Endothelial cell of umbilical vein (primary cell): ENCODE data around the gene AUH. TPM values are rescaled to one million over a fixed set of nuclear protein-coding genes. Genes with fewer than 3 reads are reported as not detected.

Experiments used
- BruUV-seq: library from RNA; stranded (reverse); fragments of 400-500 nt; replicated peaks from 2 replicates; lab custom pipeline; 2021; lab: Mats Ljungman, UMichigan
- CTCF ChIA-PET: fragments of 300-600, 350-600 bp; sonication (Branson Sonifier 250); formaldehyde crosslinking; loops from one replicate; lab custom pipeline; 2021; ENCODE audit warnings: antibody characterized with exemption, inconsistent platforms; lab: Charles Lee
- POLR2A ChIA-PET: fragments of 300-600, 350-600 bp; sonication (Branson Sonifier 250); formaldehyde crosslinking; loops from one replicate; lab custom pipeline; 2021; ENCODE audit warnings: antibody characterized with exemption, inconsistent platforms; lab: Charles Lee
- DNase-seq: peaks from one replicate; pipeline ENCODE4 v3.0.0-alpha.2; 2011; ENCODE audit warnings: low read depth, low spot score
- FAIRE-seq: peaks from 2 replicates; lab custom pipeline; 2011; peaks lifted over from hg19 to GRCh38; lab: Jason Lieb, UNC
- H2AFZ ChIP-seq: 2 replicates; pipeline ENCODE4 v1.6.0; 2012; ENCODE audit warnings: low read depth, low read length, control low read depth, inconsistent platforms
- H3K27ac ChIP-seq: 2 replicates; pipeline ENCODE4 v1.5.1; 2011; ENCODE audit warnings: low read depth, mild to moderate bottlenecking, control low read depth, low read length, moderate library complexity; ENCODE audit not compliant: insufficient read depth
- H3K27me3 ChIP-seq, 2 experiments: 2 replicates each; pipeline versions ENCODE4 v1.6.0 to v1.6.1; 2011; ENCODE audit warnings: low read length in 2 of 2, mixed read lengths in 1 of 2; ENCODE audit not compliant: control insufficient read depth in 2 of 2, insufficient read depth in 2 of 2
- H3K36me3 ChIP-seq, 2 experiments: 2 replicates in 1 of 2; 3 replicates in 1 of 2; pipeline ENCODE4 v1.5.1; 2011; ENCODE audit warnings: low read length in 2 of 2, mild to moderate bottlenecking in 1 of 2, moderate library complexity in 1 of 2; ENCODE audit not compliant: control insufficient read depth in 2 of 2, insufficient read depth in 2 of 2; ENCODE audit errors: extremely low read depth in 1 of 2
- H3K4me1 ChIP-seq: 3 replicates; pipeline ENCODE4 v1.5.1; 2011; ENCODE audit warnings: mild to moderate bottlenecking, low read length; ENCODE audit not compliant: control insufficient read depth, insufficient read depth; ENCODE audit errors: extremely low read depth
- H3K4me2 ChIP-seq: 2 replicates; pipeline ENCODE4 v1.6.1; 2011; ENCODE audit warnings: low read length, control low read depth, mixed read lengths; ENCODE audit not compliant: insufficient read depth
- H3K4me3 ChIP-seq, 3 experiments: fragments of 200-600 bp in 1 of 3; sonication (generic), shearing (Covaris generic) in 1 of 3; replicated peaks in 1 of 3; 2 replicates each; pipeline ENCODE4 v1.5.1; 2011 to 2016; ENCODE audit warnings: control low read depth in 3 of 3, low read length in 3 of 3, mild to moderate bottlenecking in 2 of 3, inconsistent platforms in 1 of 3, low read depth in 1 of 3, moderate library complexity in 1 of 3; ENCODE audit not compliant: insufficient read depth in 1 of 3
- H3K79me2 ChIP-seq: 2 replicates; pipeline ENCODE4 v1.6.0; 2012; ENCODE audit warnings: low read length, inconsistent platforms; ENCODE audit not compliant: control insufficient read depth, insufficient read depth
- H3K9ac ChIP-seq: replicated peaks from 2 replicates; pipeline ENCODE3; 2011; ENCODE audit warnings: low read length, control low read depth; ENCODE audit not compliant: insufficient read depth; ENCODE audit errors: extremely low read depth
- H3K9me1 ChIP-seq: replicated peaks from 3 replicates; pipeline ENCODE4 v1.6.0; 2011; ENCODE audit warnings: mild to moderate bottlenecking, low read length; ENCODE audit not compliant: control insufficient read depth, insufficient read depth; ENCODE audit errors: extremely low read depth
- H3K9me3 ChIP-seq: replicated peaks from 2 replicates; pipeline ENCODE4 v1.5.1; 2012; ENCODE audit warnings: low read length, inconsistent platforms; ENCODE audit not compliant: control insufficient read depth, insufficient read depth
- H4K20me1 ChIP-seq: replicated peaks from 2 replicates; pipeline ENCODE3; 2011; ENCODE audit warnings: mild to moderate bottlenecking, low read length; ENCODE audit not compliant: control insufficient read depth, insufficient read depth; ENCODE audit errors: extremely low read depth
- CTCF ChIP-seq, 2 donors: IDR thresholded peaks; 1 replicate in 1 of 2; 2 replicates in 1 of 2; pipeline ENCODE4 v1.5.1; 2011; ENCODE audit warnings: low read length in 2 of 2, mild to moderate bottlenecking in 2 of 2, moderate library complexity in 2 of 2, control low read depth in 1 of 2, inconsistent platforms in 1 of 2, low read depth in 1 of 2; ENCODE audit not compliant: insufficient read depth in 1 of 2; ENCODE audit errors: extremely low read depth in 1 of 2
- EZH2 ChIP-seq: IDR thresholded peaks from 2 replicates; pipeline ENCODE4 v1.6.1; 2012; ENCODE audit warnings: borderline replicate concordance, low read depth, mild to moderate bottlenecking, moderate library complexity, low read length, inconsistent platforms; ENCODE audit not compliant: severe bottlenecking
- FOS ChIP-seq: IDR thresholded peaks from 2 replicates; pipeline ENCODE4 v1.6.1; 2011; ENCODE audit warnings: mild to moderate bottlenecking, low read length, moderate library complexity, borderline replicate concordance; ENCODE audit not compliant: insufficient read depth
- GATA2 ChIP-seq: IDR thresholded peaks from 2 replicates; pipeline ENCODE4 v1.7.0; 2011; ENCODE audit warnings: low read depth, mild to moderate bottlenecking, moderate library complexity, mixed read lengths, low read length; ENCODE audit not compliant: insufficient read length, insufficient read depth
- JUN ChIP-seq: IDR thresholded peaks from 2 replicates; pipeline ENCODE4 v1.6.1; 2011; ENCODE audit warnings: borderline replicate concordance, low read depth; ENCODE audit not compliant: insufficient read length, insufficient read depth
- MAX ChIP-seq: IDR thresholded peaks from 2 replicates; pipeline ENCODE4 v1.6.1; 2011; ENCODE audit not compliant: insufficient read depth, insufficient read length
- MYC ChIP-seq: IDR thresholded peaks from one replicate; pipeline ENCODE4 v1.6.1; 2011; ENCODE audit warnings: mild to moderate bottlenecking, low read depth, low read length
- POLR2A ChIP-seq: IDR thresholded peaks from 2 replicates; pipeline ENCODE4 v1.6.1; 2012; ENCODE audit warnings: low read depth, mild to moderate bottlenecking, control low read depth, low read length
- POLR2AphosphoS5 ChIP-seq: IDR thresholded peaks from 2 replicates; pipeline ENCODE4 v1.6.1; 2012; ENCODE audit warnings: low read depth, mild to moderate bottlenecking, control low read depth, low read length, moderate library complexity; ENCODE audit not compliant: insufficient read depth
- dilution Hi-C: fragments of 300-500 bp; cut with MboI; formaldehyde crosslinking; loops from one replicate; pipeline ENCODE4 v1.15.0; 2019; ENCODE audit warnings: low sequenced_read_pairs; ENCODE audit not compliant: extremely low pct_ligation_motif_present
- intact Hi-C: fragments of 100-400 bp; cut with micrococcal nuclease; formaldehyde crosslinking; loops from one replicate; pipeline ENCODE4 v1.10.0; 2022
- polyA plus RNA-seq, 4 experiments: library from polyadenylated mRNA; depleted of rRNA in 3 of 4; stranded (reverse) in 3 of 4; unstranded in 1 of 4; fragments of >200 nt; gene quantifications; 2 replicates each; pipeline versions ENCODE4 v1.2.1 to v1.2.3, GENCODE V29; 2011 to 2012; ENCODE audit warnings: missing spikeins in 1 of 4
- total RNA-seq: library from RNA; stranded (reverse); gene quantifications from 2 replicates; pipeline ENCODE4 v1.2.3, GENCODE V29; 2021

Gene AUH
- total and polyA plus RNA-seq, 2 donors (not counting 3 experiments of a cell fraction or from before 2014, with no cell fraction given), result 2.3 to 9.2 TPM

- no TSS peak for BruUV-seq
- no peak for FAIRE-seq
- DNase-seq, result no peak
- TF ChIP-seq GATA2 (no peak), MAX (no peak), POLR2A (no peak), POLR2AphosphoS5 (no peak), FOS (peak; percentile 29)
- Histone ChIP-seq H3K79me2 (peaks cover 12% of the 10 kb centered on the region), H3K4me2 (no peak overlapping the region), H3K27ac (no peak overlapping the region), H4K20me1 (no peaks in the 10 kb centered on the region), H3K9me1 (no peaks in the 10 kb centered on the region), H3K4me3 (no peak overlapping the region), H3K9me3 (no peaks in the 10 kb centered on the region), H3K36me3 (peaks cover 3 to 5% of the 10 kb centered on the region in 2 experiments), H3K4me1 (peaks cover 11% of the 10 kb centered on the region), H3K27me3 (no peaks in the 10 kb centered on the region), H2AFZ (no peak overlapping the region), H3K9ac (no peak overlapping the region)
- POLR2A ChIA-PET, result no interaction called here
- dilution Hi-C loops, result no loop called here
- CTCF ChIA-PET, result no interaction called here
- intact Hi-C loops, result no loop called here
These were observed 46.8 kb upstream of the AUH start for GRCh38 chr9:91408475-91408874.

- Histone ChIP-seq H2AFZ (no peak overlapping the region), H3K9me1 (no peaks in the 10 kb centered on the region), H3K9me3 (no peaks in the 10 kb centered on the region), H3K79me2 (peaks cover 11% of the 10 kb centered on the region), H3K4me3 (no peak overlapping the region), H3K4me2 (no peak overlapping the region), H3K27ac (no peak overlapping the region), H3K9ac (no peak overlapping the region), H4K20me1 (no peaks in the 10 kb centered on the region), H3K4me1 (peaks cover 11% of the 10 kb centered on the region), H3K27me3 (no peaks in the 10 kb centered on the region), H3K36me3 (peaks cover 3 to 5% of the 10 kb centered on the region in 2 experiments)
- DNase-seq (no peak), FAIRE-seq (no peak)
- no TSS peak for BruUV-seq
- dilution Hi-C loops (no loop called here), intact Hi-C loops (no loop called here)
- no peak for TF ChIP-seq FOS
- no peak for TF ChIP-seq MAX
- no peak for TF ChIP-seq POLR2A
- TF ChIP-seq POLR2AphosphoS5, result no peak
- no peak for TF ChIP-seq EZH2
- no peak for TF ChIP-seq MYC
- no peak for TF ChIP-seq CTCF (IDR thresholded peaks at IDR 0.05; ENCODE audit: extremely low read depth in 1 of 2, insufficient read depth in 1 of 2, low read depth in 1 of 2, low read length in 2 of 2)
- TF ChIP-seq JUN, result no peak
- TF ChIP-seq GATA2, result no peak
- ChIA-PET CTCF (no interaction called here), POLR2A (no interaction called here)
These were observed 46.0 kb upstream of the AUH start for GRCh38 chr9:91407580-91408318.
